ENCODE results near the gene KRTAP5-1. TPM values are rescaled to one million over a fixed set of nuclear protein-coding genes. Genes with fewer than 3 reads are reported as not detected.

Gene KRTAP5-1
- total and polyA plus RNA-seq, 4 donors = not detected

DNA sequence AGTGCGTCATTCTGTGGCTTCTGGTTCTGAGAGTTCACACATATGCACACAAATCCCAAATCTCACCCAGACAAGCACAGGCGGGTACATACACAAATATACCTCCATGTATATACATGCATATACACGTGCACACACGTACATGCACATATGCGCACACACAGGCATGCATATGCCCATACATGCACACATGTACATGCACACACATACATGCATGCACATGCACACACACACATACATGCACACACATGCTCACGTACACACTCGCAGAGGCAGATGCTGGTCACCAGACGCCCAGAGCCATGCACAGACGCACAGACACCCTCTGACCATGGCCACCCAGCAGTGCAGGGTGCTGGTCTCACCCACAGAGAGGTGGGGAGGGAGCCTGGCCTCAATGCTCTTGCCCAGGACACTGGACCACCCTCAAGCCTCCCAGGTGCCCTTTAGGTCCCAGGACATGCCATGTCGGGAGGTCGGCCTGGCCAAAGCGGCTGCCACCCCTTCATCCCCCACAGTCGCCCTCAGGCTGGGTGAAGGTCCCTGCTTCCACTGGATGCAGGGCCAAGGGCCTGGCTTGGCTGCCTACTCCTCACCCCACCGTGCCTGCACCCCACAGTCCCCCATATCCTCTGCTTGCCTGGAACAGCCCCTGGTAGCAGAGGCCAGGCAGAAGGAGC lies 22.5 kb downstream of the KRTAP5-1 start:
- H3K36me3 ChIP-seq (ENCODE audit: control insufficient read depth in 4 of 4, insufficient read depth in 4 of 4, low read length in 4 of 4) = peaks cover 0 to 28% (median 0%) of the 10 kb centered on the region in 4 donors
- peaks cover 0 to 20% (median 16%) of the 10 kb centered on the region in 5 donors for H3K4me1 ChIP-seq (ENCODE audit: control insufficient read depth in 5 of 5, insufficient read depth in 5 of 5, low read length in 5 of 5)

DNA sequence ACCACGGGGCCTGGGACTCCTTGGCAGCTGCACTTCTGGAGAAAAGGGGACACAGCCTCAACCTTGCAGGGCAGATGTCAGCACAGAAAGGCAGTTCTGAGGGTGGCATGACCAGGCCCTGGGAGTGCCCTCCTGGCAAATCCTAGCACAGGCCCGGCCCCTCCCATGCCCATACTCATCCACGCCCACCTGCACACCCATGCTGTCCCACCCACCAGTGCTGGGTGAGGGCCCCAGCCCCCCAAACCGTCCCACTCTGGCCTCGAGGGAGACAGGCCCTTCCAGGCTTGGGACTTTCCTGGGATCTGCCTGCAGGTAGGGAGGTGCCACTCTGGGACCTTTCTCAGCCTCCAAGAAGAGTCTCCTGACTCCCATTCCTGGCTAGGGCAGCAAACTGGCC lies 23.1 kb downstream of the KRTAP5-1 start:
- TF ChIP-seq, protein P1, sequence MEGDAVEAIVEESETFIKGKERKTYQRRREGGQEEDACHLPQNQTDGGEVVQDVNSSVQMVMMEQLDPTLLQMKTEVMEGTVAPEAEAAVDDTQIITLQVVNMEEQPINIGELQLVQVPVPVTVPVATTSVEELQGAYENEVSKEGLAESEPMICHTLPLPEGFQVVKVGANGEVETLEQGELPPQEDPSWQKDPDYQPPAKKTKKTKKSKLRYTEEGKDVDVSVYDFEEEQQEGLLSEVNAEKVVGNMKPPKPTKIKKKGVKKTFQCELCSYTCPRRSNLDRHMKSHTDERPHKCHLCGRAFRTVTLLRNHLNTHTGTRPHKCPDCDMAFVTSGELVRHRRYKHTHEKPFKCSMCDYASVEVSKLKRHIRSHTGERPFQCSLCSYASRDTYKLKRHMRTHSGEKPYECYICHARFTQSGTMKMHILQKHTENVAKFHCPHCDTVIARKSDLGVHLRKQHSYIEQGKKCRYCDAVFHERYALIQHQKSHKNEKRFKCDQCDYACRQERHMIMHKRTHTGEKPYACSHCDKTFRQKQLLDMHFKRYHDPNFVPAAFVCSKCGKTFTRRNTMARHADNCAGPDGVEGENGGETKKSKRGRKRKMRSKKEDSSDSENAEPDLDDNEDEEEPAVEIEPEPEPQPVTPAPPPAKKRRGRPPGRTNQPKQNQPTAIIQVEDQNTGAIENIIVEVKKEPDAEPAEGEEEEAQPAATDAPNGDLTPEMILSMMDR (IDR thresholded peaks at IDR 0.05; ENCODE audit: control extremely low read depth, extremely low read depth) = no peak
- peaks cover 0 to 31% (median under 1%) of the 10 kb centered on the region in 4 donors for H3K36me3 ChIP-seq (ENCODE audit: control insufficient read depth in 4 of 4, insufficient read depth in 4 of 4, low read length in 4 of 4)
- H3K4me1 ChIP-seq (ENCODE audit: control insufficient read depth in 5 of 5, insufficient read depth in 5 of 5, low read length in 5 of 5) = peaks cover 0 to 20% (median 16%) of the 10 kb centered on the region in 5 donors
- ATAC-seq (ENCODE audit: insufficient read depth, low FRiP score) (no peak), DNase-seq (peak in 1 of 3 donors; percentile 8)
- WGBS, 2 donors = 84 to 86% methylated on average over 5 of the region's 5 CpGs
- no peak overlapping the region for H3K27ac ChIP-seq (ENCODE audit: low read depth in 1 of 2, low read length in 1 of 2)
- no peaks in the 10 kb centered on the region for H3K9me3 ChIP-seq (ENCODE audit: control insufficient read depth in 4 of 4, insufficient read depth in 3 of 4, low read length in 3 of 4)
- H3K27me3 ChIP-seq (ENCODE audit: control insufficient read depth in 3 of 3, insufficient read depth in 3 of 3, low read length in 2 of 3) = peaks cover 0 to 3% (median 0%) of the 10 kb centered on the region in 3 donors
- no peak overlapping the region for H3K9ac ChIP-seq (ENCODE audit: insufficient read depth in 1 of 2, low read length in 2 of 2)
- H3K4me3 ChIP-seq = no peak overlapping the region

More for the DNA sequence above, 22.5 kb downstream of the KRTAP5-1 start:
- H3K9me3 ChIP-seq (ENCODE audit: control insufficient read depth in 4 of 4, insufficient read depth in 3 of 4, low read length in 3 of 4) = no peaks in the 10 kb centered on the region
- H3K4me3 ChIP-seq = no peak overlapping the region
- DNase-seq (no peak), ATAC-seq (ENCODE audit: insufficient read depth, low FRiP score) (no peak)
- no peak overlapping the region for H3K9ac ChIP-seq (ENCODE audit: insufficient read depth in 1 of 2, low read length in 2 of 2)
- WGBS, 2 donors = 92 to 95% methylated on average over 14 of the region's 14 CpGs
- TF ChIP-seq, protein P1 (IDR thresholded peaks at IDR 0.05; ENCODE audit: control extremely low read depth, extremely low read depth) = no peak
- no peak overlapping the region for H3K27ac ChIP-seq (ENCODE audit: low read depth in 1 of 2, low read length in 1 of 2)
- peaks cover 0 to 1% (median 0%) of the 10 kb centered on the region in 3 donors for H3K27me3 ChIP-seq (ENCODE audit: control insufficient read depth in 3 of 3, insufficient read depth in 3 of 3, low read length in 2 of 3)

DNA sequence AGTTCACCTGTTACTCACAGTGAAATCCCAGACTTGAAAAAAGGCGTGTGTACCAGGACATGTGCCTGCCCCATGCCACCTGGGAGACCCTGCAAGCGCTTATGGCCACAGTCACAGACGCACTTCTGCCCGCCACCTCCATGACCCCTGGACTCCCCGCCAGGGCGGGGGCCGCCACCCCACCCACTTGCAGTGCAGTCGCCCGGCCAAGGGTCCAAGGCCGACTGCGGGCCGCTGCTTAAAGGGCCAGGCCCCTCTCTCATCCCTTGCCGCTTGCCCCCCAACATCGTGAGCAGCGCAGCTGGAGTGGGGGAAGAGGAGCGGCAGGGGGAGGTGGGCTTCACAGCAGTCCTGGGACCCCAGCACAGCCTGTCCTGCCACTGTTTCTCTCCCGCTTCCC lies 23.8 kb downstream of the KRTAP5-1 start:
- ATAC-seq (ENCODE audit: insufficient read depth, low FRiP score) = no peak
- Histone ChIP-seq H3K4me3 (no peak overlapping the region), H3K9me3 (ENCODE audit: control insufficient read depth in 4 of 4, insufficient read depth in 3 of 4, low read length in 3 of 4) (no peaks in the 10 kb centered on the region), H3K36me3 (ENCODE audit: control insufficient read depth in 4 of 4, insufficient read depth in 4 of 4, low read length in 4 of 4) (peaks cover 0 to 37% (median 2%) of the 10 kb centered on the region in 4 donors), H3K9ac (ENCODE audit: insufficient read depth in 1 of 2, low read length in 2 of 2) (no peak overlapping the region), H3K4me1 (ENCODE audit: control insufficient read depth in 5 of 5, insufficient read depth in 5 of 5, low read length in 5 of 5) (peaks cover 0 to 20% (median 16%) of the 10 kb centered on the region in 5 donors), H3K27me3 (ENCODE audit: control insufficient read depth in 3 of 3, insufficient read depth in 3 of 3, low read length in 2 of 3) (peaks cover 0 to 3% (median 0%) of the 10 kb centered on the region in 3 donors), H3K27ac (ENCODE audit: low read depth in 1 of 2, low read length in 1 of 2) (no peak overlapping the region)
- WGBS, 2 donors = 95 to 97% methylated on average over 17 of the region's 17 CpGs
- TF ChIP-seq, protein P1 (IDR thresholded peaks at IDR 0.05; ENCODE audit: control extremely low read depth, extremely low read depth) = no peak
- peak in 1 of 3 donors; percentile 11 for DNase-seq

Data from lung (tissue), 12 donors.